SH-SY5Y (cell line): Measurements from ENCODE around the gene FOXK1.

Experiments used
- GATA2 ChIP-seq: IDR thresholded peaks from 2 replicates; pipeline ENCODE4 v1.6.1; 2011; ENCODE audit warnings: mild to moderate bottlenecking, low read depth, low read length
- GATA3 ChIP-seq: IDR thresholded peaks from 2 replicates; pipeline ENCODE4 v1.6.1; 2011; ENCODE audit warnings: low read depth, mild to moderate bottlenecking, low read length, moderate library complexity

- TF ChIP-seq GATA2: no peak
- no peak for TF ChIP-seq GATA3
Measured at GRCh38 chr7:4648111-4648510, 34.0 kb upstream of the FOXK1 start.
